Vagina (tissue), 2 donors: ENCODE results near the gene BEGAIN. TPM values are rescaled to one million over a fixed set of nuclear protein-coding genes. Genes with fewer than 3 reads are reported as not detected.

Source experiments
- DNase-seq, 2 donors: peaks; one replicate each; pipeline ENCODE4 v3.0.0-alpha.2; 2017; ENCODE audit errors: extremely low spot score in 2 of 2
- H3K27ac ChIP-seq: fragments of 200-600 bp; sonication (generic); one replicate; pipeline ENCODE4 v1.5.1; 2019
- H3K27me3 ChIP-seq: fragments of 200-600 bp; sonication (generic); one replicate; pipeline ENCODE4 v1.5.1; 2019
- H3K36me3 ChIP-seq, 2 donors: fragments of 200-600 bp; sonication (generic); one replicate each; pipeline ENCODE4 v1.5.1; 2017 to 2019
- H3K4me1 ChIP-seq: fragments of 200-600 bp; sonication (generic); one replicate; pipeline ENCODE4 v1.5.1; 2019
- H3K4me3 ChIP-seq, 2 donors: fragments of 200-600 bp; sonication (generic); 1 replicate in 1 of 2; 2 replicates in 1 of 2; pipeline ENCODE4 v1.5.1; 2016 to 2019
- H3K9me3 ChIP-seq: fragments of 200-600 bp; sonication (generic); one replicate; pipeline ENCODE4 v1.5.1; 2019
- CTCF ChIP-seq, 3 experiments: fragments of 450-650 bp in 2 of 3; fragments of 200-600 bp in 1 of 3; sonication (generic) in 1 of 3; IDR thresholded peaks; one replicate each; pipeline ENCODE4 v1.5.1; 2017 to 2019; ENCODE audit warnings: antibody characterized with exemption in 3 of 3, mild to moderate bottlenecking in 2 of 3, moderate library complexity in 2 of 3
- POLR2A ChIP-seq, 2 donors: fragments of 450-650 bp; IDR thresholded peaks; one replicate each; pipeline ENCODE4 v1.6.1; 2017; ENCODE audit warnings: antibody characterized with exemption in 2 of 2, mild to moderate bottlenecking in 2 of 2, moderate library complexity in 2 of 2
- POLR2AphosphoS5 ChIP-seq, 2 donors: sonication (generic); formaldehyde crosslinking; IDR thresholded peaks; one replicate each; pipeline ENCODE4 v1.9.0; 2017; ENCODE audit warnings: antibody characterized with exemption in 2 of 2, mild to moderate bottlenecking in 2 of 2, low read depth in 1 of 2; ENCODE audit not compliant: insufficient read depth in 1 of 2
- intact Hi-C: fragments of 100-400 bp; cut with DNase I; formaldehyde crosslinking; loops from one replicate; pipeline ENCODE4 v1.15.1; 2023
- total RNA-seq: library from RNA; depleted of rRNA; stranded (reverse); fragments of >200 nt; gene quantifications from one replicate; pipeline ENCODE4 v1.2.3, GENCODE V29; 2016

The BEGAIN gene
- total RNA-seq, 1 donor from 2014 or later, result 3.4 TPM

DNA sequence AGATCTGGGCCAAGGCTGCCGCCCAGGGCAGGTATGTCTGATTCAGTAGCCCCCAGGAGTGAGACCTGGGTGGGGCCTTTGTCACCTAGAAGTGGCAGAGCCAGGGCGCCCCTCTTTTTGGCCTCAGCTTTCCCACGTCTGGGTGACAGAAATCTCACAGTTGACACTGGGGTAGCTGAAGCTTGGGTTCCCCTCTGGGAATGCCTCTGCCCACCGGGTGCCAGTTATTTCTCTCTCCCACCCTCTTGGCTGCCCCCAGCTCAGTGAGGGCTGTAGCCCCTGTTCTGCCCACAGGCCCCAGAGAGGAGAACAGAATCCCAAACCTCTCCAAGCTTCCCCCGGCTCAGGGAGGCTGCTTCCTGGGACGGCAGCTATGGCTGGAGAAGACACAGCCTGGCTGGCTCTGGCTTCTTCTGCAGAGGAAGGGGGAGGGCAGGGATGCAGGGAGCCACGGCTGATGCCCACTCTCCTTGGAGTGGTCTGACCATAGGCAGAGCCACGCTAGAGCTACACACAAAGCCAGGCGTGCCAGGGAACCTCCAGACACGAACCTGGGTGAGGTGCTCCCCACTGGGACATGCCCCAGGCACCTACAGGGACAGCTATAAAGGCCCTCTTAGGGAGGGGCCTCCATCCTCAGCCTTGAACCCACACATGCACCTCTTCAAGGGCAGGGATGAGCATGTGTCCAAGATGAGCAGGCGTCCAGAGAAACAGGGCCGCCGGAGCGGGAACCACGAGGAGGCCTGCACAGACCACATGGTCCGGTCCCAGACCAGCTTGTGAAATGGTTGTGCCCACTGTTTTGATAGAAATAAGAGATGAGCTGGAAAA is 51.7 kb downstream of the BEGAIN start:
- peak in 1 of 2 donors; percentile 79 for DNase-seq

GRCh38 chr14:100534528-100535286 is 52.5 kb downstream of the BEGAIN start:
- H3K9me3 ChIP-seq, result no peaks in the 10 kb centered on the region
- DNase-seq, result peak in 1 of 2 donors; percentile 77
- no peak overlapping the region for H3K4me3 ChIP-seq
- peaks cover 13% of the 10 kb centered on the region for H3K4me1 ChIP-seq
- H3K27ac ChIP-seq, result no peak overlapping the region
- H3K27me3 ChIP-seq, result no peaks in the 10 kb centered on the region
- no peak for TF ChIP-seq CTCF (IDR thresholded peaks at IDR 0.05)
- no peak for TF ChIP-seq POLR2AphosphoS5 (IDR thresholded peaks at IDR 0.05; ENCODE audit: insufficient read depth in 1 of 2, low read depth in 1 of 2)
- TF ChIP-seq POLR2A (IDR thresholded peaks at IDR 0.05), result no peak
- intact Hi-C loops, result no loop called here
- no peaks in the 10 kb centered on the region for H3K36me3 ChIP-seq

More for the DNA sequence above, 51.7 kb downstream of the BEGAIN start:
- intact Hi-C loops, result no loop called here
- H3K36me3 ChIP-seq, result no peaks in the 10 kb centered on the region
- no peak overlapping the region for H3K4me3 ChIP-seq
- H3K4me1 ChIP-seq, result peaks cover 13% of the 10 kb centered on the region
- TF ChIP-seq POLR2A (IDR thresholded peaks at IDR 0.05), result no peak
- no peak for TF ChIP-seq POLR2AphosphoS5 (IDR thresholded peaks at IDR 0.05; ENCODE audit: insufficient read depth in 1 of 2, low read depth in 1 of 2)
- no peak for TF ChIP-seq CTCF (IDR thresholded peaks at IDR 0.05)
- no peak overlapping the region for H3K27ac ChIP-seq
- H3K27me3 ChIP-seq, result no peaks in the 10 kb centered on the region
- no peaks in the 10 kb centered on the region for H3K9me3 ChIP-seq

DNA sequence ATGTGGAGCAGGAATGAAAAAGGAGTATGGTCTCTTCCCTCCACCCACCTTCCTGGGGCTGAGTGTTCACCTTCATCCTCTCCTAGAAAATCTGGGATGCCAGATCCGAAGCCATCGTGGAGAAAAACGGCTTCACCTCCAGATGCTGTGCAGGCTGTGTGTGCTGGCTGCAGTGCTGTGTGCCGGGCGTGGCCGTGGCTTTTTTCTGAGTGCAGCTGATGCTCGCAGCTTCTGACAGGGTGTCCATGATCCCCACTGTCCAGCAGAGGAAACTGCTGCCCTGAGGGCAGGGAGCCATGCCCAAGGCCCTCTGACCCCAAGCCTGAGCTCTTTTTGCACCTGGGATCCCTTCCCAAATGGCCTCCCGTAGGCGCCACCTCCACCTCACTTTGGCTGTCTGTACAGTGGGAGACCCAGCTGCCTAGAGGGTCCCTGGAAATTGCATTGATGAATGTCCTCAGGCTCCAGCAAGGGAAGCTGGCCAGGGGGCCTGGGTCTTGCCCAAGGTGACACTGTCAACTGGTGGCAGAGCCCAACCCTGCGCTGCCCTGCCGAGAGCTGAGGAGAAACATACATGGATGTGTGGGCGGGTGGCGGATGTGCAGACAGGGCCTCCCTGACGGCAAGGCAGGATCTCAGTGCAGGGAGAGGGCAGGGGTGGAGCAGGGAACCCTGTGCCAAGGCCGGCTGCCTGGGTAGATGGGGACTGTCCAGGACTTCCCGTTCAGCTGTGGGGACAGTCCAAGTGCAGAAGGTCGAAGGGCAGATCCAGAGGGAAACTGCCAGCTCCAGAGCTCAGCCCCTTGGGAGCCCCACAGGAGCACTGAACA is 53.3 kb downstream of the BEGAIN start:
- H3K36me3 ChIP-seq, result no peaks in the 10 kb centered on the region
- H3K9me3 ChIP-seq, result no peaks in the 10 kb centered on the region
- H3K27ac ChIP-seq, result no peak overlapping the region
- peak in 1 of 2 donors; percentile 75 for DNase-seq
- H3K4me1 ChIP-seq, result peaks cover 13% of the 10 kb centered on the region
- no peaks in the 10 kb centered on the region for H3K27me3 ChIP-seq
- TF ChIP-seq POLR2A (IDR thresholded peaks at IDR 0.05) (no peak), POLR2AphosphoS5 (IDR thresholded peaks at IDR 0.05; ENCODE audit: insufficient read depth in 1 of 2, low read depth in 1 of 2) (no peak), CTCF (IDR thresholded peaks at IDR 0.05) (no peak)
- intact Hi-C loops, result no loop called here
- no peak overlapping the region for H3K4me3 ChIP-seq

DNA sequence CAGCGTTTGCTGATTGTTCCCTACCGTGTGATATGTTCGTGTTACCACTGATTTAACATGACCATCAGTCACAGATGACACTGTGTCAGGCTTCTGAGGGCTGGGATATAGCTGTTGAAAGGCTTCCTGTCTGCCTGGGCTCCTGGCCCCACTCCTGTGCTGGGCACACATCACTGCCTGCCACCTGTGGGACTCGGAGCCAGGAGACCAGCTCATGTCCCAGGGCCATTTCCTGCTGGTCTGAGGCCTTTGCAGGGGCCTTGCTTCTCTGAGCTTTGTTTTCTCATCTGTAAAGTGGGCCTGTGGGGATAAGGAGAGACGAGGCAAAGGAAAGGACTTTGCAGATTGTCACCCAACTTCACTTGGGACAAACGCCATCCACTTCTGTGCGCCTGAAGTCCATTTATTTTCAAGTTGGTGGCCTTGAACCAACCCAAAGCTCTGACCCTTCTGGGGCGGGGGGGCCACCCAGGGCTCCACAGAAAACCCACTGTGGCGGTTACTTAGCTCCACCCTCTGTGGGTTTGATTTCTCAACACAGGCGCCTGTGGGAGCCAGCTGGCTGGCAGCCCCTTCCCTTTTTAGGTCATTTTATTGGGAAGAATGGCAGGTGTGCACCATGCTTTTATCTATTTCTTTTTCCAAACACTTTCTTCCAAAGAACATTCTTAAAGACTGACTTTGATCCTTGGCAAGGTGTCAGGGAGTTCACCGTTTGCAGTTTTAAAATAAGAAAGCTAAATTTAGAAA is 54.1 kb downstream of the BEGAIN start:
- Histone ChIP-seq H3K36me3 (no peaks in the 10 kb centered on the region), H3K9me3 (no peaks in the 10 kb centered on the region), H3K4me1 (peaks cover 13% of the 10 kb centered on the region), H3K27me3 (no peaks in the 10 kb centered on the region), H3K27ac (no peak overlapping the region), H3K4me3 (no peak overlapping the region)
- no peak for TF ChIP-seq POLR2AphosphoS5 (IDR thresholded peaks at IDR 0.05; ENCODE audit: insufficient read depth in 1 of 2, low read depth in 1 of 2)
- TF ChIP-seq CTCF (IDR thresholded peaks at IDR 0.05), result no peak
- TF ChIP-seq POLR2A (IDR thresholded peaks at IDR 0.05), result no peak
- peak in 1 of 2 donors; percentile 86 for DNase-seq
- intact Hi-C loops, result no loop called here
